GM10266 (cell line): ENCODE results near the gene FOXA3.
A peak's percentile ranks its signal among the peaks of the same experiment; 100 is the strongest.

Experiments used
- DNase-seq: peaks from one replicate; pipeline ENCODE4 v3.0.0; 2012; ENCODE audit errors: extremely low spot score
- TF ChIP-seq, protein P1 (sequence below): IDR thresholded peaks from 2 replicates; pipeline ENCODE4 v1.5.1; 2012; ENCODE audit warnings: mild to moderate bottlenecking, low read depth; ENCODE audit not compliant: control insufficient read depth, insufficient read depth; ENCODE audit errors: missing control alignments

FOXA3 gene

DNA sequence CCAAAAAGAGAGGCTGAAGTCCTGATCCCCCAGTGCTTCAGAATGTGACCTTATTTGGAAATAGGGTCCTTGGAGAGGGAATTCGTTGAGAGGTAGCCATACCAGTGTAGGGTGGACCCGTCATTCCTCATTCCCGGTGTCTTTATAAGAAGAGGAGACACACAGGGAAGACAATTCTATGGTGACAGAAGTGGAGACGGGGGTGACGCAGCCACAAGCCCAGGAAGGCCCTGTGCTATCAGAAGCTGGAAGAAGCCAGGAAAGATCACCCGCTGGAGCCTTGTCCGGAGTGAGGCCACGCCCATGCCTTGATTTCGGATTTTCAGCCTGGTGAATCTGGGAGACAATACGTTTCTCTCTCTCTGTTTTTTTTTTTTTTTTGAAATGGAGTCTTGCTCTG, 40.9 kb downstream of the FOXA3 start:
- no peak for DNase-seq

DNA sequence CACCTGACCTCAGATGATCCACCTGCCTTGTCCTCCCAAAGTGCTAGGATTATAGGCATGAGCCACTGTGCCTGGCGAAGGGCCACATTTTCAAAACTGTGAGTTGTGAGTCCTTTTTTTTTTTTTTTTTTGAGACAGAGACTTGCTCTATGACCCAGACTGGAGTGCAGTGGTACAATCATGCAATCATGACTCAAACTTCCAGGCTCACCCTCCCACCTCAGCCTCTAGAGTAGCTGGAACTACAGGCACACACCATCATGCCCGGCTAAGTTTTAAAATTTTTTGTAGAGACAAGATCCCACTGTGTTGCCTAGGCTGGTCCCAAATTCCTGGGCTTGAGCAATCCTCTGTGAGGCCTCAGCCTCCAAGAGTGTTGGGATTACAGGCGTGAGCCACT, 42.1 kb downstream of the FOXA3 start:
- no peak for DNase-seq
- TF ChIP-seq, protein P1, sequence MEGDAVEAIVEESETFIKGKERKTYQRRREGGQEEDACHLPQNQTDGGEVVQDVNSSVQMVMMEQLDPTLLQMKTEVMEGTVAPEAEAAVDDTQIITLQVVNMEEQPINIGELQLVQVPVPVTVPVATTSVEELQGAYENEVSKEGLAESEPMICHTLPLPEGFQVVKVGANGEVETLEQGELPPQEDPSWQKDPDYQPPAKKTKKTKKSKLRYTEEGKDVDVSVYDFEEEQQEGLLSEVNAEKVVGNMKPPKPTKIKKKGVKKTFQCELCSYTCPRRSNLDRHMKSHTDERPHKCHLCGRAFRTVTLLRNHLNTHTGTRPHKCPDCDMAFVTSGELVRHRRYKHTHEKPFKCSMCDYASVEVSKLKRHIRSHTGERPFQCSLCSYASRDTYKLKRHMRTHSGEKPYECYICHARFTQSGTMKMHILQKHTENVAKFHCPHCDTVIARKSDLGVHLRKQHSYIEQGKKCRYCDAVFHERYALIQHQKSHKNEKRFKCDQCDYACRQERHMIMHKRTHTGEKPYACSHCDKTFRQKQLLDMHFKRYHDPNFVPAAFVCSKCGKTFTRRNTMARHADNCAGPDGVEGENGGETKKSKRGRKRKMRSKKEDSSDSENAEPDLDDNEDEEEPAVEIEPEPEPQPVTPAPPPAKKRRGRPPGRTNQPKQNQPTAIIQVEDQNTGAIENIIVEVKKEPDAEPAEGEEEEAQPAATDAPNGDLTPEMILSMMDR = no peak

More for the DNA sequence above, 40.9 kb downstream of the FOXA3 start:
- TF ChIP-seq, protein P1 = no peak

GRCh38 chr19:45908956-45909355, 44.8 kb downstream of the FOXA3 start:
- DNase-seq = no peak
- TF ChIP-seq, protein P1 = no peak

DNA sequence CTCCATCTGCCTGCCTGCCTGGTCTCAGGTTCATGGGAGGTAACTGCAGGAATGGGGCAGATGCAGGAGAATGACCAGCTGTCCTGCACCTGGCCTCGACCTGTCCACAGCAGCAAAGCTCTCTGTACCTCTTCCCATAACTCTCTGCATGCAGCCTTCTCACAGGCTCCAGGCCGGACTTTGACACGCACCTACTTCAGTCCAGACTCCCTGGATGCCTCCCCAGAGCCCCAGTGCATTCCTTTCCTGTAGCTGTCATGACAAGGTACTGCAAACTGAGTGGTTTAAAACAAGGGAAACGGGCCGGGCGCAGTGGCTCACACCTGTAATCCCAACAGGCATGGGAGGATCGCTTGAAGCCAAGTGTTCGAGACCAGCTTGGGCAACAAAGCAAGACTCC, 47.2 kb downstream of the FOXA3 start:
- DNase-seq = no peak
- TF ChIP-seq, protein P1 = no peak

DNA sequence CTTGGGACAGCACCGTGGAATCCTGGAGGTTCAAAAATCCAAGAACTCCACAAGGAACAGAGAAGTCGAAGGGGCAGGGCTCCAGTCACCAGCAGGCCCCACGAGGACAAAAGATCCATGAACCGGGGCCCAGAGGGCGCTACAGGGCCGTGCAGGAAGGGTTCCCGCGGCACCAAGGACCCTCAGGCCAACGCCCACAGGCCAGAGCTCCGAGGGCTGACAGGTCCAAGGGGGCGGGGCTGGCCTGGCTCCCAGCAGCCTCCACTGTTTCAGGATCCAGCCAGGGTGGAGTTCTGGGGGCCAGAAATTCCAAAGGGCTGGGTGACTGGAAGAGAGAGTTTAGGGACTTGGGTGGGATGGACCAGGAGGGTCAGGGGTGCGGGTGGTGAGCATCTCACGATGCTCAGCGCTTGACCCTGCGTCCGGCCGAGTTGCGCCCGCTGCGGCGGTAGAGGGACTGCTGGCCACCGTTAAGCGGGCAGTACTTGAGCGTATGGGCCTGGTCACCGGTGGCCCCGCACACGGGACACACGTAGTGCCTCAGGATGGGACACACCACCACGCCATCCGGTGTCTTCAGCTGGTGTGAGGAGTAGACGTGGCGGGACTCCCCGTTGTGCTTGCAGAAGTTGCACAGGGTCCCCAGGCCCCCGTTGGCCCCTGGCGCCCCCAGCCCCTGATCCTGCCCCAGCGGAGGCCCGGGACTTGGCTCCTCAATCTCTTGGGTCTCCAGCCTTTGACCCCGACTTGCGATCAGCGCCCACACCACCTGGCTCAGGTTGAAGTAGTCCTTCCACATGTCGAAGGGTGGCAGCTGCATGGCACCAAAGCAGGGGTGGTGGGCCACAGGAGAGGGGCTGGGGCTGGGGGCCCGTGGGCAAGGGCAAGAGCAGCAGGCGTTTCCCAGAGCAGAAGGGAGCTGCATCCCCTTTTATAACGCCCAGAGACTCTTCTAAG, 50.0 kb downstream of the FOXA3 start, which contains the start of gene NANOS2:
TSS of gene NANOS2 (minus strand) at position 905 of the 957 bp plus-strand sequence. CDS start at position 820, 85 bp downstream.
- DNase-seq = no peak
- TF ChIP-seq, protein P1 = peak; percentile 22

DNA sequence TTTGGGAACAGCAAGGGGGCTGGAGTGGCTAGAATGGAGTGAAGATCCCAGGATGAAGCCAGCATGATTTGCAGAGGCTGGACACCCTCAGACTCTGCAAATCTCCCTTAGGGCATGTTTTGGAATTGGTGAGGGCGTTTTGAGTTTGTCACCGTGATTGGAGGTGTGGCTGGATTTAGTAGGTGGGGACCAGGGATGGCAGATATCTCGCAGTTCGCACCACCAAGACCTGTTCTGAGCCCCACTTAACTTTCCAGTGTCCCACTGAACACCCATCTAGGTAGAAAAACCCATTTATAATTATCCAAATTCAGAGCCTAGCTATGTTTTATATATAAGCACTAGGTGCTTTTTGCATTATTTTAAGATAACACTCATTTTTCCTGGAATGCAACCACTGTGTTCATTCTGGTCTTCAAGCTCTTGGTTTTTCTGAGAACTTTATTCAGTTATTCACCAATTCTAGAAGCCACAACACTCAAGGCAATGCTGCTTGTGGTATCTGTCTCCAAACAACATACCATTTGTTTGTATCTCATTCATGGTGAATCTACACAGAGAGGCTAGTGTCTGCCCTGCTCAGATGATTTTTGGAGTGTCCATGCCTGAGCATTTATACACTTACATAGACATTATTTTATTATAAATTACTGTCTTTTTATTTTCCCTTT, 53.4 kb downstream of the FOXA3 start:
- TF ChIP-seq, protein P1 = no peak
- no peak for DNase-seq
